Cerebellar nuclear complex (tissue), 1 donor: ENCODE measurements around the gene UBE2QL1.

ENCODE experiments used
- DNase-seq, 2 experiments: peaks; one replicate each; lab custom pipeline; 2025; lab: John Stamatoyannopoulos, UW

Gene UBE2QL1

GRCh38 chr5:6454628-6455053 is 6.0 kb downstream of the UBE2QL1 start:
- no peak for DNase-seq

GRCh38 chr5:6455571-6456200 is 7.0 kb downstream of the UBE2QL1 start:
- no peak for DNase-seq

DNA sequence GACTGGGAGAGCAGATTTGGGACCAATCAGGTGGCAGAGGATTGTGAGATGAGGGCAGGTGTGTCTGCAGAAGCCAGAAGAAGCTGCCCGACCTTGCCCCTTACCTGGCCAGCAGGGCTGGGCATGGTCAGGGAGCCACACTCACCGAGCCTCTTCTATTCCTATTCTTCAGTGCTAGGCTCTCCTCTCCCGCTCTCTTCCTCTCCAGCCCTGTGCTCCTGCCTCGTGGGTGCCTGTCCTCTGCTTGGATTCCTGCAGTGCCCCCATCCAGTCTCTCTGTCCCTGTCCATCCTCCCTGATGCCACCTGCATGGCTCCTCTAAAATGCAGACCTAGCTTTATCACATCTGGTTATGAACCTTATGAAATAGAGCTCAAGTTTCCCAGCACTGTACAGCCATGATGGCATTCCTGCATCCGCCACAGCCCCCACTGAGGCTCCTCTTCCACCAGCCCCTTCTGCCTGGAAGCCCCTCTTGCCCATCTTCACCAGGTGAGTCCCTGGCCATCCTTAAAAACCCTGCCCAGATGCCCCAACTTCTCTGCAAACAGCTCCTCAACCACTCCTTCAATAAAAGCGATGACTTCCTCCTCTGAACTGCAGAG is 8.2 kb downstream of the UBE2QL1 start:
- no peak for DNase-seq

DNA sequence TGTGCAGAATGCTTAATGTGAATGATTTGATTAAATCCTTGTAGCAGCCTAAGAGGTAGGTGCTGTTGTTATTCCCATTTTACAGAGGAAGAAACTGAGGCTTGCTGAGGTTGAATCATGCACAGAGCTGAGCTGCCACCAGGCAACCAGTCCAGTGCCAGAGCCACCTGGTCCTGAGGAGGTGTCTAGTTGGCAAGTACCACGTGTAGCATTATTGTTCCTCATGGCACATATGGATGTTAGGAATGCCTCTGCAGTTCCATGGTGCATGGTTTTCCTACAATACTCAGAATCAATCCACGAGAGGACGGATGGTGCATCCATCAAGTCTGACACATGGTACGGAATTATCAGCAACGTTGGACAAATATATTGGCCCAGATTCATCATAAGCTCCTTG is 8.9 kb downstream of the UBE2QL1 start:
- DNase-seq: no peak

DNA sequence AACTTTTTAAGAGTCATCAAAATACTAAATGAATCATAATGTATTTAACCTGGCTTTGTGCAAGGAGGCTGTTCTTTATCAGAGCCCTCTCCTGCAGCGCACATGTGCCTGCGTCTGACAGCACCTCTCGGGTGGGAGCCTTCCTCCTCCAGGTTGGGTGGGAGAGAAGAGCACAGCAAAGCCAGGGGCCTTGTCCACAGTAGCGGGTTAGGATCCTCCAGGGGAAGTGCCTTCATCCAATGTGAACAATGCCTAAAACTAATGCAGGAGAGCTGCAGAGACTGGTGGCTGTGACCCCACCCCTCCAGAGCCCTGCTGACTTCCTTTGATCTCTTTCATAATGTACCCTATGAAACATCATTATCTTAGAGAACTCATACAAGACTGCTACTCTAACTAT is 10.2 kb downstream of the UBE2QL1 start:
- DNase-seq: no peak

- DNase-seq: no peak
Measured at GRCh38 chr5:6459896-6460295, 11.2 kb downstream of the UBE2QL1 start.

GRCh38 chr5:6461006-6461405 is 12.3 kb downstream of the UBE2QL1 start:
- DNase-seq: peak; percentile 73 to 84

- no peak for DNase-seq
Measured at GRCh38 chr5:6461793-6462650, 13.4 kb downstream of the UBE2QL1 start.

- no peak for DNase-seq
Measured at GRCh38 chr5:6462671-6463070, 14.0 kb downstream of the UBE2QL1 start.

- no peak for DNase-seq
Measured at GRCh38 chr5:6464441-6464840, 15.8 kb downstream of the UBE2QL1 start.

GRCh38 chr5:6465831-6466790 is 17.5 kb downstream of the UBE2QL1 start:
- no peak for DNase-seq

GRCh38 chr5:6466975-6467567 is 18.4 kb downstream of the UBE2QL1 start:
- DNase-seq: no peak

DNA sequence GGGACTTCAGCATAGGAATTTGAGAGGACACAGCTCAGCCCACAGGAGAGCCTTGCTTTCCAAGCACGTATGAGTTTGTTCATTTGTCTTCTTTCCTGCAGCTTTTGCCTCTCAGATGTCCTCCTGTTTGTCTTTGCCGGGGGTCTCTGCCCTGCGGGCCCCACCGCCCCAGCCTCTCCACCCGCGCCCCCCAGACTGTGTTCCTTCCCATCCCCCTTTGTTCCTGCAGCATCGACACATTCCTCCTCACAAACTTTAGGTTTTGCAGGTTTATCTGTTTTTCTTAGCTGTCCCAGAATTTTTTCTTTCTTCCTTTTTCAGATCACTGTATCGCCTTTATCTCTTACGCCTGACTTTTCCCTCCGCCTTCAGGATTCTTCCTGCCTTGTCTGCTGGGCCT is 18.9 kb downstream of the UBE2QL1 start:
- no peak for DNase-seq

- peak in 1 of 2 experiments; percentile 37 for DNase-seq
Measured at GRCh38 chr5:6468104-6468503, 19.4 kb downstream of the UBE2QL1 start.

DNA sequence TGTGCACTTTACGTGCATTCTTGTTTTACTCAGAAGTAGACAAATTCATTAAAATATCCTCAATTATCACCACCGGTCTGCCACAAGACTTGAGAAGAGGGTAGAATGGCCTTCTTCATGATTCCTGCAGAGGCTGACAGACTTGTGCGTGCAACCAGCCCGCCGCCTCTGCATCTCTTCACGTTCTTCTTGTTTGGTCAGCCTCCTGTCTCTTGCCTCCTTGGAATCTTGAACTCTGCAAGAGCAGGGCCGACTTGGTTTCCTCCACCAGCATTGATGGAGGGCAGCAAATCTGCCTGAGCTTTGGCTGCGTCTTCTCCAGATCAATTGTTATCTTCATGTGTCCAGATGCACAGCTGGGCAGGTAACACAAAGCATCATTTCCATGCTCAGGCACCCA is 20.2 kb downstream of the UBE2QL1 start:
- no peak for DNase-seq

GRCh38 chr5:6469836-6470235 is 21.2 kb downstream of the UBE2QL1 start:
- DNase-seq: no peak

- no peak for DNase-seq
Measured at GRCh38 chr5:6470672-6471071, 22.0 kb downstream of the UBE2QL1 start.

DNA sequence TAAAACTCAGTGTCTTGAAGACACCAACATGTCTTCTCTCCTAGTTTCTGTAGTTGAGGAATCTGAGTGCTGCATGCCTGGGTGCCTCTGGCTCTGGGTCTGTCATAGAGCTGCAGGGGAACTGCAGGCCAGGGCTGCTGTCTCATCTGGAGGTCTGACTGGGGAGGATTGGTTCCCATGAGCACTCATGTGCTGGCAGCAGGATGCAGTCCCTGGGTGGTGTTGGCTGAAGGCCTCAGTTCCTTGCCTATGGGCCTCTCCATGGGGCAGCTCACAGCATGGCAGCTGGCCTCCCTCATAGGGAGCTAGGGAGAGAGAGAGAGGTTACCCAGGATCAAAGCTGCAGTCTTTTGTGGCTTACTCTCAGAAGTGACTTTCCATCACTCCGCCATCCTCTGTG is 22.6 kb downstream of the UBE2QL1 start:
- DNase-seq: no peak

GRCh38 chr5:6472792-6473191 is 24.1 kb downstream of the UBE2QL1 start:
- DNase-seq: no peak

GRCh38 chr5:6473284-6473683 is 24.6 kb downstream of the UBE2QL1 start:
- DNase-seq: no peak

- DNase-seq: no peak
Measured at GRCh38 chr5:6475626-6476312, 27.1 kb downstream of the UBE2QL1 start.
